Smooth muscle cell (in vitro differentiated cells): ENCODE data around the gene PTGDR. TPM values are rescaled to one million over a fixed set of nuclear protein-coding genes. Genes with fewer than 3 reads are reported as not detected.

ENCODE experiments used
- DNase-seq: peaks from one replicate; lab custom pipeline; 2025; ENCODE audit not compliant: unreplicated experiment; lab: John Stamatoyannopoulos, UW
- H2AFZ ChIP-seq: fragments of 200-600 bp; sonication (generic); 2 replicates; pipeline ENCODE4 v1.6.0; 2016; ENCODE audit warnings: antibody characterized with exemption, low read depth, mild to moderate bottlenecking
- H3F3A ChIP-seq: fragments of 200-600 bp; sonication (generic); 2 replicates; pipeline ENCODE4 v1.6.0; 2017; ENCODE audit warnings: antibody characterized with exemption, low read depth
- H3K27ac ChIP-seq: fragments of 200-600 bp; sonication (generic); 2 replicates; pipeline ENCODE4 v1.5.1; 2016; ENCODE audit warnings: low read depth, mild to moderate bottlenecking
- H3K27me3 ChIP-seq: fragments of 200-600 bp; sonication (generic); 2 replicates; pipeline ENCODE4 v1.6.1; 2016; ENCODE audit warnings: low read depth, mild to moderate bottlenecking
- H3K36me3 ChIP-seq: fragments of 200-600 bp; sonication (generic); 2 replicates; pipeline ENCODE4 v1.5.1; 2016; ENCODE audit warnings: low read depth
- H3K4me1 ChIP-seq: fragments of 200-600 bp; sonication (generic); 2 replicates; pipeline ENCODE4 v1.5.1; 2016; ENCODE audit warnings: low read depth
- H3K4me2 ChIP-seq: fragments of 200-600 bp; sonication (generic); 2 replicates; pipeline ENCODE4 v1.6.0; 2016; ENCODE audit warnings: mild to moderate bottlenecking
- H3K4me3 ChIP-seq: fragments of 200-600 bp; sonication (generic); 2 replicates; pipeline ENCODE4 v1.5.1; 2016; ENCODE audit warnings: mild to moderate bottlenecking
- H3K79me2 ChIP-seq: fragments of 200-600 bp; sonication (generic); 2 replicates; pipeline ENCODE4 v1.6.0; 2016; ENCODE audit warnings: low read depth, mild to moderate bottlenecking
- H3K9ac ChIP-seq: fragments of 200-600 bp; sonication (generic); 2 replicates; pipeline ENCODE4 v1.6.0; 2016; ENCODE audit warnings: low read depth
- H3K9me3 ChIP-seq: fragments of 200-600 bp; sonication (generic); replicated peaks from 2 replicates; pipeline ENCODE4 v1.5.1; 2016; ENCODE audit warnings: low read depth
- H4K20me1 ChIP-seq: fragments of 200-600 bp; sonication (generic); 2 replicates; pipeline ENCODE4 v1.6.0; 2016; ENCODE audit warnings: low read depth
- CTCF ChIP-seq: fragments of 200-600 bp; sonication (generic); IDR thresholded peaks from 2 replicates; pipeline ENCODE4 v1.5.1; 2017; ENCODE audit warnings: borderline replicate concordance, mild to moderate bottlenecking, antibody characterized with exemption; ENCODE audit not compliant: insufficient read depth, poor library complexity, severe bottlenecking
- WGBS: methylation state at CpG from one replicate; pipeline ENCODE4 v1.1.7; 2016; ENCODE audit warnings: low lambda C conversion rate; 5-methylcytosine and 5-hydroxymethylcytosine counted together
- polyA plus RNA-seq: library from polyadenylated mRNA; unstranded; fragments of >200 nt; fragmentation: Nextera tagmentation; extraction: Ambion mirVana; gene quantifications from 2 replicates; pipeline ENCODE4 v1.2.1, GENCODE V29; 2016
- total RNA-seq: library from RNA; depleted of rRNA; stranded (reverse); fragments of >200 nt; gene quantifications from 2 replicates; pipeline ENCODE4 v1.2.3, GENCODE V29; 2014

Gene PTGDR
- total and polyA plus RNA-seq, 2 experiments from 2014 or later, result not detected

GRCh38 chr14:52325126-52325525 lies 57.6 kb downstream of the PTGDR start:
- Histone ChIP-seq H3K9ac (no peak overlapping the region), H3K36me3 (peaks cover 7% of the 10 kb centered on the region), H3K4me2 (no peak overlapping the region), H3K27me3 (no peaks in the 10 kb centered on the region), H3K4me1 (no peaks in the 10 kb centered on the region), H2AFZ (no peak overlapping the region), H3K9me3 (peaks cover 4% of the 10 kb centered on the region), H3F3A (no peaks in the 10 kb centered on the region), H3K4me3 (no peak overlapping the region), H3K27ac (no peak overlapping the region), H4K20me1 (no peaks in the 10 kb centered on the region), H3K79me2 (no peaks in the 10 kb centered on the region)
- no peak for DNase-seq
- 86% methylated on average over 3 of the region's 3 CpGs for WGBS
- TF ChIP-seq CTCF, result no peak

GRCh38 chr14:52325630-52326029 lies 58.1 kb downstream of the PTGDR start:
- DNase-seq, result no peak
- H3F3A ChIP-seq, result no peaks in the 10 kb centered on the region
- TF ChIP-seq CTCF, result no peak
- H3K27me3 ChIP-seq, result no peaks in the 10 kb centered on the region
- 95% methylated on average over 3 of the region's 3 CpGs for WGBS
- H2AFZ ChIP-seq, result no peak overlapping the region
- no peaks in the 10 kb centered on the region for H3K79me2 ChIP-seq
- H3K27ac ChIP-seq, result no peak overlapping the region
- H3K4me1 ChIP-seq, result no peaks in the 10 kb centered on the region
- H3K9me3 ChIP-seq, result peaks cover under 1% of the 10 kb centered on the region
- no peak overlapping the region for H3K4me3 ChIP-seq
- peaks cover 2% of the 10 kb centered on the region for H3K36me3 ChIP-seq
- no peak overlapping the region for H3K4me2 ChIP-seq
- H3K9ac ChIP-seq, result no peak overlapping the region
- H4K20me1 ChIP-seq, result no peaks in the 10 kb centered on the region

Other genes starting within 250 kb of the PTGDR start
- gene NID2, start 198.6 kb upstream of the PTGDR start, total RNA-seq, result 217 and 229 TPM in 2 replicates
- 130 and 196 TPM in 2 replicates for gene NID2, start 198.6 kb upstream of the PTGDR start, polyA plus RNA-seq
- gene PTGER2, start 46.6 kb downstream of the PTGDR start, total RNA-seq, result 17.7 and 36.4 TPM in 2 replicates
- gene PTGER2, start 46.6 kb downstream of the PTGDR start, polyA plus RNA-seq, result 23.2 and 24.6 TPM in 2 replicates